GM12872 (cell line): ENCODE measurements around the gene KDM2A.

Source experiments
- TF ChIP-seq, protein P1 (sequence below): IDR thresholded peaks from 3 replicates; pipeline ENCODE4 v1.5.1; 2011; ENCODE audit warnings: low read depth, mild to moderate bottlenecking, low read length, moderate library complexity; ENCODE audit not compliant: insufficient read depth

Gene KDM2A

GRCh38 chr11:67307545-67308001 is 188.5 kb downstream of the KDM2A start:
- TF ChIP-seq, protein P1, sequence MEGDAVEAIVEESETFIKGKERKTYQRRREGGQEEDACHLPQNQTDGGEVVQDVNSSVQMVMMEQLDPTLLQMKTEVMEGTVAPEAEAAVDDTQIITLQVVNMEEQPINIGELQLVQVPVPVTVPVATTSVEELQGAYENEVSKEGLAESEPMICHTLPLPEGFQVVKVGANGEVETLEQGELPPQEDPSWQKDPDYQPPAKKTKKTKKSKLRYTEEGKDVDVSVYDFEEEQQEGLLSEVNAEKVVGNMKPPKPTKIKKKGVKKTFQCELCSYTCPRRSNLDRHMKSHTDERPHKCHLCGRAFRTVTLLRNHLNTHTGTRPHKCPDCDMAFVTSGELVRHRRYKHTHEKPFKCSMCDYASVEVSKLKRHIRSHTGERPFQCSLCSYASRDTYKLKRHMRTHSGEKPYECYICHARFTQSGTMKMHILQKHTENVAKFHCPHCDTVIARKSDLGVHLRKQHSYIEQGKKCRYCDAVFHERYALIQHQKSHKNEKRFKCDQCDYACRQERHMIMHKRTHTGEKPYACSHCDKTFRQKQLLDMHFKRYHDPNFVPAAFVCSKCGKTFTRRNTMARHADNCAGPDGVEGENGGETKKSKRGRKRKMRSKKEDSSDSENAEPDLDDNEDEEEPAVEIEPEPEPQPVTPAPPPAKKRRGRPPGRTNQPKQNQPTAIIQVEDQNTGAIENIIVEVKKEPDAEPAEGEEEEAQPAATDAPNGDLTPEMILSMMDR, result no peak
